IMR-90 (cell line): Measurements from ENCODE around the gene TBX3. TPM values are rescaled to one million over a fixed set of nuclear protein-coding genes. Genes with fewer than 3 reads are reported as not detected.

ENCODE experiments used
- ATAC-seq: fragments of 200-7000 bp; cut with Tn5 transposase; 2 replicates; pipeline ENCODE4 v1.9.1; 2020; ENCODE audit warnings: low read depth, mild to moderate bottlenecking, moderate library complexity
- BruUV-seq: library from RNA; stranded (reverse); fragments of 400-500 nt; replicated peaks from 2 replicates; lab custom pipeline; 2021; lab: Mats Ljungman, UMichigan
- CTCF ChIA-PET: fragments of 300-600 bp; formaldehyde crosslinking; extraction: SDS; loops from one replicate; lab custom pipeline; 2021; ENCODE audit warnings: antibody characterized with exemption; lab: Yijun Ruan, JAX
- POLR2A ChIA-PET: fragments of 300-600 bp; sonication (Branson Sonifier 250); formaldehyde crosslinking; loops from one replicate; lab custom pipeline; 2022; ENCODE audit warnings: antibody characterized with exemption; ENCODE audit not compliant: unreplicated experiment; lab: Charles Lee
- DNase-seq: peaks from one replicate; pipeline ENCODE4 v3.0.0; 2013
- H2AFZ ChIP-seq: replicated peaks from 2 replicates; pipeline ENCODE3; 2013; ENCODE audit warnings: low read length, mild to moderate bottlenecking; ENCODE audit not compliant: poor library complexity
- H2AK5ac ChIP-seq: 2 replicates; pipeline ENCODE4 v1.6.1; 2013; ENCODE audit warnings: low read depth, low read length, inconsistent platforms
- H2AK9ac ChIP-seq: replicated peaks from 2 replicates; pipeline ENCODE3; 2013; ENCODE audit warnings: mild to moderate bottlenecking, low read depth, low read length, moderate library complexity; ENCODE audit not compliant: poor library complexity
- H2BK120ac ChIP-seq: 2 replicates; pipeline ENCODE4 v1.6.1; 2013; ENCODE audit warnings: low read depth, low read length, inconsistent platforms
- H2BK15ac ChIP-seq: 3 replicates; pipeline ENCODE4 v1.6.1; 2013; ENCODE audit warnings: low read depth, low read length, inconsistent platforms
- H2BK20ac ChIP-seq: 2 replicates; pipeline ENCODE4 v1.6.1; 2013; ENCODE audit warnings: low read depth, mild to moderate bottlenecking, inconsistent platforms, low read length, moderate library complexity
- H2BK5ac ChIP-seq: 2 replicates; pipeline ENCODE4 v1.6.1; 2013; ENCODE audit warnings: mild to moderate bottlenecking, low read depth, low read length, inconsistent platforms; ENCODE audit not compliant: poor library complexity, severe bottlenecking
- H3K14ac ChIP-seq: replicated peaks from 2 replicates; pipeline ENCODE4 v1.6.1; 2013; ENCODE audit warnings: low read depth, low read length, inconsistent platforms
- H3K18ac ChIP-seq: 2 replicates; pipeline ENCODE4 v1.6.1; 2013; ENCODE audit warnings: low read depth, low read length, control low read depth
- H3K23ac ChIP-seq: 2 replicates; pipeline ENCODE4 v1.6.1; 2013; ENCODE audit warnings: low read depth, low read length, inconsistent platforms
- H3K27ac ChIP-seq: 2 replicates; pipeline ENCODE4 v1.5.1; 2013; ENCODE audit warnings: mild to moderate bottlenecking, control low read depth, low read length; ENCODE audit not compliant: insufficient read depth
- H3K27me3 ChIP-seq: 2 replicates; pipeline ENCODE4 v1.6.1; 2013; ENCODE audit warnings: low read length; ENCODE audit not compliant: control insufficient read depth, insufficient read depth
- H3K36me3 ChIP-seq: 2 replicates; pipeline ENCODE4 v1.6.1; 2013; ENCODE audit warnings: low read length, mixed read lengths; ENCODE audit not compliant: control insufficient read depth, insufficient read depth
- H3K4ac ChIP-seq: 2 replicates; pipeline ENCODE4 v1.6.1; 2013; ENCODE audit warnings: low read depth, low read length, inconsistent platforms
- H3K4me1 ChIP-seq: 2 replicates; pipeline ENCODE4 v1.6.1; 2013; ENCODE audit warnings: low read length, mixed read lengths; ENCODE audit not compliant: control insufficient read depth, insufficient read depth
- H3K4me2 ChIP-seq: 2 replicates; pipeline ENCODE4 v1.6.1; 2013; ENCODE audit warnings: low read depth, mild to moderate bottlenecking, control low read depth, low read length, moderate library complexity
- H3K4me3 ChIP-seq: 2 replicates; pipeline ENCODE4 v1.5.1; 2013; ENCODE audit warnings: low read depth, mild to moderate bottlenecking, control low read depth, low read length, moderate library complexity; ENCODE audit not compliant: insufficient read depth
- H3K56ac ChIP-seq: 2 replicates; pipeline ENCODE4 v1.6.1; 2013; ENCODE audit warnings: low read length, inconsistent platforms; ENCODE audit not compliant: insufficient read depth; ENCODE audit errors: extremely low read depth
- H3K79me1 ChIP-seq, 2 experiments: 2 replicates each; pipeline ENCODE4 v1.6.1; 2013; ENCODE audit warnings: low read length in 2 of 2, inconsistent platforms in 1 of 2, low read depth in 1 of 2
- H3K9ac ChIP-seq: 2 replicates; pipeline ENCODE4 v1.6.1; 2013; ENCODE audit warnings: low read depth, low read length, control low read depth
- H3K9me1 ChIP-seq: 2 replicates; pipeline ENCODE4 v1.6.1; 2013; ENCODE audit warnings: low read length, inconsistent platforms; ENCODE audit not compliant: insufficient read depth
- H3K9me3 ChIP-seq: 2 replicates; pipeline ENCODE4 v1.6.1; 2013; ENCODE audit warnings: low read length; ENCODE audit not compliant: control insufficient read depth, insufficient read depth
- H4K20me1 ChIP-seq: 2 replicates; pipeline ENCODE4 v1.6.1; 2013; ENCODE audit warnings: low read length, inconsistent platforms; ENCODE audit not compliant: insufficient read depth
- H4K5ac ChIP-seq: 2 replicates; pipeline ENCODE4 v1.6.1; 2013; ENCODE audit warnings: mild to moderate bottlenecking, low read depth, low read length, control low read depth
- H4K8ac ChIP-seq, 2 experiments: 2 replicates each; pipeline ENCODE4 v1.6.1; 2013; ENCODE audit warnings: low read depth in 2 of 2, low read length in 2 of 2, control low read depth in 1 of 2, inconsistent platforms in 1 of 2
- H4K91ac ChIP-seq: 2 replicates; pipeline ENCODE4 v1.6.1; 2013; ENCODE audit warnings: low read depth, low read length, inconsistent platforms; ENCODE audit not compliant: insufficient read depth
- CEBPB ChIP-seq: IDR thresholded peaks from 2 replicates; pipeline ENCODE4 v1.6.1; 2012; ENCODE audit warnings: low read depth, low read length, improper control_type of control experiment
- CHD1 ChIP-seq: IDR thresholded peaks from 2 replicates; pipeline ENCODE4 v1.6.1; 2012; ENCODE audit warnings: low read depth, low read length, improper control_type of control experiment
- CTCF ChIP-seq: conservative IDR thresholded peaks from 2 replicates; pipeline ENCODE4 v1.5.1; 2012; ENCODE audit warnings: mild to moderate bottlenecking, low read depth, low read length, improper control_type of control experiment
- ELK1 ChIP-seq: fragments of 150-350 bp; IDR thresholded peaks from 2 replicates; pipeline ENCODE4 v1.6.1; 2016; ENCODE audit warnings: low read depth, mild to moderate bottlenecking, low read length, moderate library complexity, borderline replicate concordance
- MAFK ChIP-seq: IDR thresholded peaks from 2 replicates; pipeline ENCODE4 v1.6.1; 2012; ENCODE audit warnings: low read depth, low read length, improper control_type of control experiment
- MAZ ChIP-seq: IDR thresholded peaks from 2 replicates; pipeline ENCODE4 v1.6.1; 2012; ENCODE audit warnings: low read depth, mild to moderate bottlenecking, low read length, improper control_type of control experiment, moderate library complexity, borderline replicate concordance
- NFE2L2 ChIP-seq: fragments of 150-350 bp; IDR thresholded peaks from 2 replicates; pipeline ENCODE4 v1.6.1; 2016; ENCODE audit warnings: low read depth, mild to moderate bottlenecking, low read length
- POLR2A ChIP-seq: IDR thresholded peaks from 2 replicates; pipeline ENCODE4 v1.6.1; 2012; ENCODE audit warnings: mild to moderate bottlenecking, low read depth, low read length
- RAD21 ChIP-seq: IDR thresholded peaks from 2 replicates; pipeline ENCODE4 v1.6.1; 2012; ENCODE audit warnings: low read length, improper control_type of control experiment
- RCOR1 ChIP-seq: IDR thresholded peaks from 2 replicates; pipeline ENCODE4 v1.6.1; 2012; ENCODE audit warnings: mild to moderate bottlenecking, low read length, improper control_type of control experiment; ENCODE audit not compliant: insufficient replicate concordance
- RFX5 ChIP-seq: IDR thresholded peaks from 2 replicates; pipeline ENCODE4 v1.8.0; 2012; ENCODE audit warnings: low read depth, mild to moderate bottlenecking, low read length, moderate library complexity
- SMC3 ChIP-seq: fragments of 150-350 bp; IDR thresholded peaks from 2 replicates; pipeline ENCODE4 v1.6.1; 2016; ENCODE audit warnings: low read depth, mild to moderate bottlenecking, antibody characterized with exemption, low read length, moderate library complexity
- USF2 ChIP-seq: fragments of 150-350 bp; IDR thresholded peaks from 2 replicates; pipeline ENCODE4 v1.6.1; 2017; ENCODE audit warnings: mild to moderate bottlenecking, antibody characterized with exemption, low read length, low read depth
- WGBS, 2 experiments: methylation state at CpG; one replicate each; pipeline versions ENCODE4 v1.1.5 to v1.1.7; 2013; ENCODE audit warnings: missing lambda C conversion rate in 2 of 2; ENCODE audit not compliant: insufficient read length in 1 of 2; ENCODE audit errors: extremely low coverage in 2 of 2; 5-methylcytosine and 5-hydroxymethylcytosine counted together
- dilution Hi-C: fragments of 300-500 bp; cut with HindIII; formaldehyde crosslinking; loops from one replicate; pipeline ENCODE4 v1.14.3; 2018; ENCODE audit warnings: low sequenced_read_pairs; ENCODE audit not compliant: unreplicated experiment
- in situ Hi-C: fragments of 300-500 bp; cut with MboI; formaldehyde crosslinking; loops from 3 replicates; pipeline ENCODE4 v1.14.3; 2019; ENCODE audit warnings: low sequenced_read_pairs, inconsistent platforms, mixed read lengths
- intact Hi-C: fragments of 100-400 bp; cut with micrococcal nuclease; formaldehyde crosslinking; loops from 2 replicates; pipeline ENCODE4 v1.10.0; 2022
- polyA plus RNA-seq, 3 experiments: library from polyadenylated mRNA; depleted of rRNA; stranded (reverse); fragments of >200 nt; gene quantifications; 2 replicates each; pipeline ENCODE4 v1.2.3, GENCODE V29; 2012; ENCODE audit warnings: low replicate concordance in 1 of 3
- total RNA-seq: library from RNA; depleted of rRNA; stranded (reverse); fragments of >200 nt; gene quantifications from 2 replicates; pipeline ENCODE4 v1.2.3, GENCODE V29; 2012

The TBX3 gene
- total and polyA plus RNA-seq, 2 of the 4 experiments (the other 2 are of a cell fraction), result 15.8 to 44.9 TPM

GRCh38 chr12:114662512-114663177, 21.3 kb downstream of the TBX3 start:
- no peak overlapping the region for H3K4me3 ChIP-seq
- no peaks in the 10 kb centered on the region; a peak in 1 of 4 replicates for H3K79me1 ChIP-seq
- H2BK5ac ChIP-seq, result no peak overlapping the region
- ATAC-seq (peak; percentile 89), DNase-seq (peak; percentile 91)
- no peak overlapping the region for H3K23ac ChIP-seq
- CTCF ChIA-PET, result interaction anchor here (0.6 to 1.0 kb wide), 6 partner anchors 10 to 1085 kb away, joined by 3 to 4 read pairs (median 3); no protein-coding TSS in a partner anchor
- no peak overlapping the region for H3K9ac ChIP-seq
- H4K91ac ChIP-seq, result 0 out of 2 replicates have a peak overlapping the region, but pooled peaks have one; percentile 20
- H3K4me1 ChIP-seq, result peaks cover under 1% of the 10 kb centered on the region; the same call in 1 of the 2 replicates
- WGBS, 2 experiments, result 0% methylated on average over 2 of the region's 3 CpGs; no CpG with 5 or more reads in 1 of the 2 experiments
- H2AK9ac ChIP-seq, result no peak overlapping the region
- H4K20me1 ChIP-seq, result no peaks in the 10 kb centered on the region
- in situ Hi-C loops, result loop anchor here (5.0 to 10.0 kb wide), 2 partner anchors 972 to 1255 kb away; no protein-coding TSS in a partner anchor
- no peak overlapping the region for H3K56ac ChIP-seq
- H3K9me1 ChIP-seq, result 0 out of 2 replicates have a peak, but pooled peaks cover 2% of the 10 kb centered on the region
- dilution Hi-C loops, result no loop called here
- no peaks in the 10 kb centered on the region for H3K36me3 ChIP-seq
- peak overlapping the region; percentile 32 for H2BK20ac ChIP-seq
- peak overlapping the region; percentile 81 for H2AFZ ChIP-seq
- H3K18ac ChIP-seq, result no peak overlapping the region
- H2AK5ac ChIP-seq, result 0 out of 2 replicates have a peak overlapping the region, but pooled peaks have one; percentile 5
- no peak overlapping the region for H3K27ac ChIP-seq
- intact Hi-C loops, result loop anchor here (1.0 to 10.0 kb wide), 6 partner anchors 912 to 1285 kb away; no protein-coding TSS in a partner anchor
- peak overlapping the region in 1 of 2 experiments; percentile 36; a peak in 1 of 4 replicates for H4K8ac ChIP-seq
- no peaks in the 10 kb centered on the region for H3K9me3 ChIP-seq
- POLR2A ChIA-PET, result no interaction called here
- peak overlapping the region; percentile 23; the same call in 1 of the 2 replicates for H2BK120ac ChIP-seq
- BruUV-seq, result no TSS peak
- no peak overlapping the region for H4K5ac ChIP-seq
- H2BK15ac ChIP-seq, result peak overlapping the region; percentile 27; the same call in 1 of the 3 replicates
- H3K14ac ChIP-seq, result no peak overlapping the region
- peak overlapping the region; percentile 6; the same call in 1 of the 2 replicates for H3K4ac ChIP-seq
- no peaks in the 10 kb centered on the region for H3K27me3 ChIP-seq
- H3K4me2 ChIP-seq, result no peak overlapping the region; the same call in 1 of the 2 replicates
- TF ChIP-seq ELK1, result no peak
- TF ChIP-seq RFX5, result 0 out of 2 replicates have a peak, but pooled peaks have one; percentile 25
- peak; percentile 69 for TF ChIP-seq POLR2A
- peak; percentile 100 for TF ChIP-seq RAD21
- no peak for TF ChIP-seq USF2
- TF ChIP-seq SMC3, result peak; percentile 94
- TF ChIP-seq MAFK, result 0 out of 2 replicates have a peak, but pooled peaks have one; percentile 28
- TF ChIP-seq RCOR1, result peak; percentile 70
- peak; percentile 62; the same call in 1 of the 2 replicates for TF ChIP-seq MAZ
- peak; percentile 85; the same call in 1 of the 2 replicates for TF ChIP-seq CHD1
- peak; percentile 98 for TF ChIP-seq CTCF
- peak; percentile 61 for TF ChIP-seq CEBPB
- TF ChIP-seq NFE2L2, result peak; percentile 48; the same call in 1 of the 2 replicates
